Astrocyte (in vitro differentiated cells and primary cell): ENCODE data around the gene PGBD4. TPM values are rescaled to one million over a fixed set of nuclear protein-coding genes. Genes with fewer than 3 reads are reported as not detected.
A peak's percentile ranks its signal among the peaks of the same experiment; 100 is the strongest.
"Not testable (repeated sequence)": the region's sequence is repeated elsewhere in the genome, so short reads cannot be mapped to it uniquely, and the experiment has no call there.

Source experiments
- DNase-seq: peaks from one replicate; pipeline ENCODE4 v3.0.0-alpha.2; 2010; ENCODE audit warnings: low read depth
- FAIRE-seq: peaks from 2 replicates; lab custom pipeline; 2011; peaks lifted over from hg19 to GRCh38; lab: Jason Lieb, UNC
- H2AFZ ChIP-seq: 2 replicates; pipeline ENCODE4 v1.6.0; 2012; ENCODE audit warnings: low read depth, low read length, inconsistent platforms
- H3K27ac ChIP-seq: 2 replicates; pipeline ENCODE4 v1.5.1; 2011; ENCODE audit warnings: low read depth, low read length, inconsistent platforms
- H3K27me3 ChIP-seq: 2 replicates; pipeline ENCODE4 v1.6.0; 2011; ENCODE audit warnings: low read length, inconsistent platforms; ENCODE audit not compliant: insufficient read depth
- H3K36me3 ChIP-seq: 2 replicates; pipeline ENCODE4 v1.5.1; 2011; ENCODE audit warnings: low read length, inconsistent platforms; ENCODE audit not compliant: insufficient read depth
- H3K4me1 ChIP-seq: 2 replicates; pipeline ENCODE4 v1.5.1; 2011; ENCODE audit warnings: low read length, inconsistent platforms; ENCODE audit not compliant: insufficient read depth
- H3K4me2 ChIP-seq: 2 replicates; pipeline ENCODE4 v1.6.0; 2012; ENCODE audit warnings: low read length, inconsistent platforms
- H3K4me3 ChIP-seq: 2 replicates; pipeline ENCODE4 v1.5.1; 2011; ENCODE audit warnings: low read depth, mild to moderate bottlenecking, low read length, inconsistent platforms; ENCODE audit not compliant: insufficient read depth
- H3K79me2 ChIP-seq: 2 replicates; pipeline ENCODE4 v1.6.0; 2012; ENCODE audit warnings: mild to moderate bottlenecking, low read length, inconsistent platforms; ENCODE audit not compliant: insufficient read depth
- H3K9ac ChIP-seq: 2 replicates; pipeline ENCODE4 v1.6.0; 2012; ENCODE audit warnings: mild to moderate bottlenecking, low read length, inconsistent platforms
- H3K9me3 ChIP-seq: 2 replicates; pipeline ENCODE4 v1.5.1; 2012; ENCODE audit warnings: low read depth, mild to moderate bottlenecking, low read length, inconsistent platforms; ENCODE audit not compliant: insufficient read depth
- H4K20me1 ChIP-seq: 2 replicates; pipeline ENCODE4 v1.6.0; 2012; ENCODE audit warnings: low read length, inconsistent platforms; ENCODE audit not compliant: insufficient read depth
- H3K27ac Mint-ChIP-seq: one replicate; pipeline ENCODE4 v1.8.0; 2021; ENCODE audit warnings: mild to moderate bottlenecking, mixed read lengths; ENCODE audit not compliant: unreplicated experiment
- H3K27me3 Mint-ChIP-seq: one replicate; pipeline ENCODE4 v1.8.0; 2021; ENCODE audit warnings: low read depth, mixed read lengths; ENCODE audit not compliant: unreplicated experiment
- H3K36me3 Mint-ChIP-seq: one replicate; pipeline ENCODE4 v1.8.0; 2021; ENCODE audit warnings: low read depth, mixed read lengths; ENCODE audit not compliant: unreplicated experiment
- H3K4me1 Mint-ChIP-seq: one replicate; pipeline ENCODE4 v1.8.0; 2021; ENCODE audit warnings: low read depth, mixed read lengths; ENCODE audit not compliant: unreplicated experiment
- H3K4me3 Mint-ChIP-seq: one replicate; pipeline ENCODE4 v1.8.0; 2021; ENCODE audit warnings: mild to moderate bottlenecking, moderate library complexity, mixed read lengths; ENCODE audit not compliant: unreplicated experiment
- H3K9me3 Mint-ChIP-seq: one replicate; pipeline ENCODE4 v1.8.0; 2021; ENCODE audit warnings: mild to moderate bottlenecking, mixed read lengths; ENCODE audit not compliant: unreplicated experiment
- CTCF ChIP-seq: IDR thresholded peaks from 2 replicates; pipeline ENCODE4 v1.5.1; 2011; ENCODE audit warnings: low read depth, mild to moderate bottlenecking, inconsistent platforms, low read length, moderate library complexity; ENCODE audit not compliant: insufficient read depth
- EZH2 ChIP-seq: IDR thresholded peaks from 2 replicates; pipeline ENCODE4 v1.6.1; 2012; ENCODE audit warnings: mild to moderate bottlenecking, low read length, inconsistent platforms; ENCODE audit not compliant: insufficient read depth
- total RNA-seq: library from RNA; stranded (reverse); gene quantifications from 2 replicates; pipeline ENCODE4 v1.2.1, GENCODE V29; 2021

The PGBD4 gene
- total RNA-seq, 1 donor from 2014 or later = 1.4 TPM

GRCh38 chr15:34114739-34115138, 12.9 kb downstream of the PGBD4 start:
- H3K79me2 ChIP-seq = no peaks in the 10 kb centered on the region
- H3K9ac ChIP-seq = no peak overlapping the region
- no peaks in the 10 kb centered on the region for H4K20me1 ChIP-seq
- no peaks in the 10 kb centered on the region for H3K4me1 ChIP-seq
- Mint-ChIP-seq H3K4me3 (no peak overlapping the region), H3K9me3 (no peaks in the 10 kb centered on the region), H3K4me1 (no peaks in the 10 kb centered on the region), H3K27me3 (no peaks in the 10 kb centered on the region), H3K27ac (no peak overlapping the region), H3K36me3 (peaks cover 2% of the 10 kb centered on the region)
- no peaks in the 10 kb centered on the region for H3K27me3 ChIP-seq
- H2AFZ ChIP-seq = no peak overlapping the region
- H3K4me3 ChIP-seq = no peak overlapping the region
- no peak for TF ChIP-seq CTCF
- TF ChIP-seq EZH2 = no peak
- H3K36me3 ChIP-seq = no peaks in the 10 kb centered on the region
- no peak for DNase-seq
- H3K27ac ChIP-seq = no peak overlapping the region
- H3K9me3 ChIP-seq = no peaks in the 10 kb centered on the region
- no peak overlapping the region for H3K4me2 ChIP-seq
- FAIRE-seq = no peak

GRCh38 chr15:34116620-34117019, 14.7 kb downstream of the PGBD4 start:
- Histone ChIP-seq H3K36me3 (no peaks in the 10 kb centered on the region), H3K4me3 (no peak overlapping the region), H3K79me2 (no peaks in the 10 kb centered on the region), H3K9me3 (no peaks in the 10 kb centered on the region), H2AFZ (no peak overlapping the region), H3K4me1 (no peaks in the 10 kb centered on the region), H3K9ac (no peak overlapping the region), H3K27me3 (no peaks in the 10 kb centered on the region), H3K27ac (no peak overlapping the region), H3K4me2 (no peak overlapping the region), H4K20me1 (no peaks in the 10 kb centered on the region)
- H3K27ac Mint-ChIP-seq = no peak overlapping the region
- no peaks in the 10 kb centered on the region for H3K9me3 Mint-ChIP-seq
- no peak overlapping the region for H3K4me3 Mint-ChIP-seq
- H3K36me3 Mint-ChIP-seq = peaks cover 2% of the 10 kb centered on the region
- no peaks in the 10 kb centered on the region for H3K4me1 Mint-ChIP-seq
- DNase-seq (peak; percentile 8), FAIRE-seq (no peak)
- TF ChIP-seq CTCF (no peak), EZH2 (no peak)
- H3K27me3 Mint-ChIP-seq = no peaks in the 10 kb centered on the region

- Histone ChIP-seq H3K27ac (no peak overlapping the region), H3K9ac (no peak overlapping the region), H3K4me1 (peaks cover 9% of the 10 kb centered on the region), H3K9me3 (no peaks in the 10 kb centered on the region), H3K4me2 (no peak overlapping the region), H3K79me2 (no peaks in the 10 kb centered on the region), H4K20me1 (no peaks in the 10 kb centered on the region), H3K36me3 (no peaks in the 10 kb centered on the region), H2AFZ (no peak overlapping the region), H3K27me3 (no peaks in the 10 kb centered on the region), H3K4me3 (no peak overlapping the region)
- no peak for TF ChIP-seq EZH2
- no peak for TF ChIP-seq CTCF
- H3K4me3 Mint-ChIP-seq = no peak overlapping the region
- H3K4me1 Mint-ChIP-seq = no peaks in the 10 kb centered on the region
- FAIRE-seq (no peak), DNase-seq (peak; percentile 18)
- no peaks in the 10 kb centered on the region for H3K27me3 Mint-ChIP-seq
- H3K36me3 Mint-ChIP-seq = peaks cover under 1% of the 10 kb centered on the region
- peaks cover 1% of the 10 kb centered on the region for H3K9me3 Mint-ChIP-seq
- H3K27ac Mint-ChIP-seq = no peak overlapping the region
These were observed 17.4 kb downstream of the PGBD4 start for GRCh38 chr15:34119291-34119690.

GRCh38 chr15:34120420-34120819, 18.5 kb downstream of the PGBD4 start:
- DNase-seq, H3K27me3 ChIP-seq, H3K36me3 ChIP-seq, H3K27me3 Mint-ChIP-seq, H3K4me3 Mint-ChIP-seq, H3K9me3 ChIP-seq, H3K4me3 ChIP-seq, H3K4me1 Mint-ChIP-seq, H3K27ac ChIP-seq, H3K9me3 Mint-ChIP-seq, H2AFZ ChIP-seq, H3K4me2 ChIP-seq, H4K20me1 ChIP-seq, H3K36me3 Mint-ChIP-seq, H3K4me1 ChIP-seq, H3K79me2 ChIP-seq, H3K9ac ChIP-seq, FAIRE-seq, H3K27ac Mint-ChIP-seq: not testable (repeated sequence)
